Measurements from ENCODE around the gene UNC5C.

The UNC5C gene

DNA sequence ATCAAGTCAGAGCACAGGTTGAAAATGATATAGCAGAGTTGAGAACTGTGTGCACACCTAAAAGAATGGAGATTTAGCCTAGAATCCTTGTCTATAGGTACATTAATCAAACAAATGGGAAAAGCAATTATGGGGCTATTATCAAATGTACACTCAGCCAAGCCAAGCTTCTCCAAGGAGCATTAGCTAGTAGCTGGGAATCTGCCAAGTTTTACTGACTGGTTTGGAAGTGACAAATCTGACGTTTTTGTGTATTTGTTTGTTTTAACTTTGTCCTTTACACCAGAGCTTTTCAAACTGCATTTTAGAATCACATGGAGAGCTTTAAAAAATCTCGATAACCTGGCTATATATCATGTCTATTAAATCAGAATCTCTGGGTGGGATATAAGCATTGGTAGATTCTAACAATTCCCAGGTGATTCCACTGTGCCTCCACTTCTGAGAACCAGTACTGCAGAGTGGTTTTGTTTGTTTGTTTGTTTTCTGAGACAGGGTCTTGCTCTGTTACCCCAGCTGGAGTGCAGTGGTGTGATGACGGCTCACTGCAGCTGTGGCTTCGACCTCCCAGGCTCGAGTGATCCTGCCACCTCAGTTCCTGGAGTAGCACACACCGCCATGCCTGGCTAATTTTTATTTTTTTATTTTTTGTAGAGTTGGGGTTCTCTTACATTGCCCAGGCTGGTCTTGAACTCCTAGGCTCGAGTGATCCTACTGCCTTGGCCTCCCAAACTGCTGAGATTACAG is 279.8 kb downstream of the UNC5C start:
- DNase-seq (ENCODE audit: low spot score): peak; percentile 64

DNA sequence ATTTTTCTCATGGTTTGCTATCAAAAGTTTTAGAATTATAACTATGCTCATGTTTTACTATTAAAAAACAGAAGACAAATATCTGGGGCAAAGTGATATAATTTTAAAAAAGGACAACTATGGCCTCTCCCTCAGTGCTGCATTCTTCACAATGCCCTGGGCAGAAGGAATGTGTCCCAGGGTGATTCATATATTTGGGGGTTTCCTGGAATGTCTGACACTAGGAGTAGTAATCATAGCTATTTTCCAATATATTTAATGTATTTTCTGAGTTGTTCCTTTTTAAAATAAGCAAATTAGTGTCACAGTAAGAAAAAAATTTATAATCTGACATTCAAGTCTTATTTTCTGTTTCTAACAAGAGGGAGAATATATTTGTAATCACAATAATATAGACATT is 281.7 kb downstream of the UNC5C start:
- DNase-seq (ENCODE audit: low spot score): no peak

DNA sequence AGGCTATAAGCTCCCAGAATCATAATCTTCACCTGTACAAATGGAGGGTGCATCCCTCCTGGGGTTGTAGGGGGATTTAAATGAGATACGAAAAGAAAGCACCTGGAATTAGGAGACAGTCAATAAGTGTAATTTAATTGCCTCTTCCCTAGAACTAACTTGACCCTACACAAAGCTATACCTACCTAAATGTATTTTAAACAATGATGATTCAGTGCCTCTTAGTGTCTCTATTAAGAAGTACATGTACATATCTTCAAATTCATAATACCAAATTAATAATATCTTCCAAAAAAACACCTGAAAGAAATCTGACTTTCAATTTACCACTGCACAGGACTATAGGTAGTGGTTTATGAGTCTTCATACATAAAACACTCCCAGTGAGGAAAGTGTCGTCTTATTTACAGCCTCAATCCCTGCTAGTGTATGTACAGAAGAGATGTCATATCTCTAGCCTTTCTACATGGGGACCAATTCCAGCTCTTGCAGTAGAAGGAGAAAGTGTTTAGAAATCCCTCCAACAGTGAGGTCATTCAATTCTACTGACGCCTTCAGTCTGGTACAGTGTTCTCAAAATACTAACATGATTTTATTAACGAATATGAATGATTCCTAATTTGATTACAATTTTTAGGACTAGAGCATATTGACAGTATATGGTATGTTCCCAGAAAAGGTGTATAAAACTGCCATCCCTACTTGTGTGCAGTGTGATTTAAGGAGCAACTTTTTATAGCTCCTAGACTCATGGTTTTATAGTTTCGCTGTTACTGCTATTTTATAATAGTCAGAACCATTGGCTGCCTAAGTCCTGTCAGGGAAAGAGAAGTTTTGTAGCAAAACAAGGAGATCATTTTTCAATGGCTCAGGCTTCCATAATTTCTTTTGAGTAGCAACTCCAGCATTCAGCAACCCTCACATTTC is 282.7 kb downstream of the UNC5C start:
- peak; percentile 67 for DNase-seq (ENCODE audit: low spot score)

- DNase-seq (ENCODE audit: low spot score): no peak
Measured at GRCh38 chr4:95264843-95265242, 283.9 kb downstream of the UNC5C start.

- peak; percentile 82 for DNase-seq (ENCODE audit: low spot score)
Measured at GRCh38 chr4:95263960-95264359, 284.8 kb downstream of the UNC5C start.

GRCh38 chr4:95263391-95263790 is 285.4 kb downstream of the UNC5C start:
- DNase-seq (ENCODE audit: low spot score): no peak

DNA sequence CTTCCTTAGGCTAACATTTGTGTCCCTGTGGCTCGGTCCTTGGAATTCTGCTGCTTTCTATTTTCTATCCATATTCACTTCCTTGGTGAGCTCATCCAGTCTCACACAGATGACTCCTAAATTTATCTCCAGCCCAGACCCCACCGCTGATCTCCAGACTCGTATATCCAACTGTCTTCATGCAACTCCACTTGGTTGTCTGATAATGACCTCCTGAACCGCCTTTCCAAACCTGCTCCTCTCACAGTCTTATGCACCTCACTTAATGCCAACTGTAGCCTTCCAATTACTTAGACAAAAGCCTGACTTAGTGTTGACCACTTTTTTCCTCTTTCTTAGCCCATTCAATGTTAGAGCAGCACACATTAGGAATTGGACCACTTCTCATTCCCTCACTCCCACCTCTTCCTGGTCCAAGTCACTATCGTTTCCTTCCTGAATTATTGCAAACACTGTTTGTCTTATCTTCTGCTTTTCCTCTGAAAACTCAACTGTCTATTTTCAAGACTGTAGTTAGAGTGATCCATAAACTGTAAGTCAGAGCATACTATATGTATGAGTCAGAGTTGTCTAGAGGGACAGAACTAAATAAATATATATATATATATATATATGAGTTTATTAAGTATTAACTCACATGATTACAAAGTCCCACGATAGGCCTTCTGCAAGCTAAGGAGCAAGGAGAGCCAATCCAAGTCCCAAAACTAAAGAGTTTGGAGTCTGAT is 292.5 kb downstream of the UNC5C start:
- no peak for DNase-seq (ENCODE audit: low spot score)

DNA sequence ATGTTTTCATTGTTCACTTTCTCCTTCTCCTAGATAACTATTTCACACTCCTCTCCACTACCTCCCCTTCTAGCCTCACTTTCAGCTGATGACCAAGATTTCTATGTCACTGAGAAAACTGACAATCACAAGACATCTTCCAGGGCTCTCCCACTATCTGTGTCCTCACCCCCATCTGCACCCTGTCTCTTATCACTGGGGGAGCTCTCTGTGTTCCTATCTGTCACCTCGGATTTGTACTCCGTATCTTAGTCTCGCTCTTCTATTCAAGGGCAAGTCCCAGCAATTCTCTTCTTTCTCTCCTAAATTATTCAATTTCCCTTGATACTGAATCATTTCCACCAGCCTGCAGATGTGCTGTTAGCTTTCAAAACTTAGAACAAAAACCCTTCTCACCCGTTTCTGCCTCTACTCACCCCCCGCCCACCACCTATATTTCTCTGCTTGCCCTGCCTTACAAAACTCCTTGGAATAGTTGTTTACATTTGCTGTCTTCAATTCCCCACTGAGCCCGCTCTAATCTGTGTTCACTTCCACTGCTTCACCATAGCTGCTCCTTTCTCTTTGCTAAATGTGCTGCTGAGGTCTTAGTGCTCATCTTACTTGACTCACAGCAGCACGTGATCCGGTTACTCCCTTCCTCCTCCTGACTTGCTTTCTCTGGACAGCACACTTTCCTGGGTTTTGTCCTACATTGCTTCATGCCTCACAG is 293.2 kb downstream of the UNC5C start:
- DNase-seq (ENCODE audit: low spot score): peak; percentile 68

DNA sequence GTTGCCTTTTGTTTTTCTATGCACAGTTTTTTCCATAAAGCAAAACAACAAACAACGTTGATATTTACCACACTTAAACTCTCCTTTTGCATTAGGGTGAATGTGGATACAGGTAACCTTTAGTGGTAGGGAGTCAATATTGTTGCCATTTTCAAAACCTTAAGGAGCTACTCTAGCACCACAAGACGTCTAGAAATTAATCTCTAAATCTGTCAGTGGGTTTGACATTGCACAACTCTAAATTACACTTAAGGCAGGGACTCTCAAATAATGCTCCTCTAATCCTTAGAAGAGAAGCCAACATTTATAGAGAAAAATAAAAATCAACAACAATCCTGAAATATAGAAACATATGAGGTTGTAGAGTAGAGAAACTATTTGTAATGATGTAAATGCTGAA is 297.2 kb downstream of the UNC5C start:
- no peak for DNase-seq (ENCODE audit: low spot score)

GRCh38 chr4:95250544-95251137 is 298.1 kb downstream of the UNC5C start:
- DNase-seq (ENCODE audit: low spot score): no peak

DNA sequence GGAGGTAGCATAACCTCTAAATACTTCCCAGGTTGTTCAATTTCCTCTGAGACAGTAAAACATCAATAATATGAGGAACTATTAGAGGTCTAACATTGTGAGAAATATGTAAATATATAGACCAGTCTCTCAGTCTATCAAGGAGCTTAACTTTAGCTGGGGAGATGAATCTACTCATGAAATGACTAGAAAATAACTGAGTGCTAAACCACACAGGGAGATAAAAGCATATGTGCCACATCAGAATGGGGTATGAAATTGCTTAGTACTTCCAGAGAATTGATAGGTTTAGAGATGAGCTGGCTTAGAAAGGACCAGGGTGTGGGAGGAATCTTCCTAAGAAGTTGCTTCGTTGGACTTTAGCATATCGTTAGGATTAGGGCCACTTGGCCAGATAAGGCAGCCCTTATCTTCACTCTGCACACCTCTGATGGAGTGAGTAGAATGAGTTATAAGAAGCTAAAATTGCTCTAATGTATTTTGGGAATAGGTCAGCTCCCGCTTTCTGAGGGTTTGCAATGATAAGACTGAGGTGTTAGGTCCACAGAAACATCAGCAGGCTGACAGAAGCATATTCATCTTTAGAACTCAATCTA is 299.2 kb downstream of the UNC5C start:
- no peak for DNase-seq (ENCODE audit: low spot score)

GRCh38 chr4:95248720-95249425 is 299.9 kb downstream of the UNC5C start:
- DNase-seq (ENCODE audit: low spot score): no peak

DNA sequence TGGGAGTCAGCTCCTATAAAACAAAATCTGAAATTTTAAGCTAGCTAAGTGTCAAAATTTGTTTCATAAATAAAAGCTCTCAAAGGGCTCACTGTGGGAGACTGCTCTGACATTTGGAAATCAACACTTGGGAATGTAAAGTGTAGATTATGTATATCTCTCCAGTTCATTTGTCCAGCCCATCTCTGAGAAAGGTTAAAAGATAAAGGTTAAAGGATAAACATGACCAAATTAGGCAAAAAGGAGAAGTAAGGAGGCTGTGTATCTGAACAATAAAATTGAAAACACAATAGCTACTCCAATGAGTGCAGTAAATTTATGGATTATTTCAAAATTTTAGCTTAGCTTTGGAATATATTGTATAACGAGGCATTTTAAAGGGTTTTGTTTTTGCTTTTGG is 304.9 kb downstream of the UNC5C start:
- DNase-seq (ENCODE audit: low spot score): no peak

GRCh38 chr4:95238554-95238953 is 310.2 kb downstream of the UNC5C start:
- no peak for DNase-seq (ENCODE audit: low spot score)

DNA sequence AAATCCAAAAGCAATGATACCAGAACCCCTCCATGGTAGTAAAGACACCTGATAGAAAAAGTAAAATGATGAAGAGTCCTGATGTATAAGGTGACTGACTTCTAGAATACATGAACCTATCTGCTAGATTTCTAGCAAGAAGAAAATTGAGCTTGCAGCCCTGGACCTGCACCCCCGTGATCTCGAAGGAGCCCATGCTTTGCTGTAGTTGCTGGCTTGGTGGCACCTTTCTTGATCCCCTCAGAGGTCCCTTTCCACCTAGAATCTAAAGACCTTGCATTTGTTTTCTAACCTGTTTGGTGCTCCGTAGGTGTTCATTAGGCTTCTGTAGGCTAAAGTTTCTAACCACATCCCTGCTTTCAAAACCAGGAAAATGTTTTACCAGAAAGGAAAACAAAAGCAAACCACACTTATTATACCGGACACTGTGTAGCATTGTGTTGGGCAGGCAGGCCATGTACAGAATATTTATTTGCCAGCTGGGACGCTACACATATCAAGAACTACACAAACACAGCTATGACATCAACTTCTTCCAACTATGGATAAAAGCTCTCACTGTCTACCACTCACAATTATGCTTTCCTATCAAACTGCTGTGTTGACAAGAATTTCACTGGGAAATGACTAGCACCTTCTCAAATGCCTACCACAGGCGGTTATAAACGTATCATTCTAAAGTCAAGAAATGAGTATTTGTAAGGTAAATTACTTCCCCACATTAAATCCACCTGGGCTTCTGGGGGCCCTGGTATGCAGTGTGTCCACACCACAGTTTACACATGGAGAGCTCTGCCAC is 316.2 kb downstream of the UNC5C start:
- peak; percentile 98 for DNase-seq (ENCODE audit: low spot score)

DNA sequence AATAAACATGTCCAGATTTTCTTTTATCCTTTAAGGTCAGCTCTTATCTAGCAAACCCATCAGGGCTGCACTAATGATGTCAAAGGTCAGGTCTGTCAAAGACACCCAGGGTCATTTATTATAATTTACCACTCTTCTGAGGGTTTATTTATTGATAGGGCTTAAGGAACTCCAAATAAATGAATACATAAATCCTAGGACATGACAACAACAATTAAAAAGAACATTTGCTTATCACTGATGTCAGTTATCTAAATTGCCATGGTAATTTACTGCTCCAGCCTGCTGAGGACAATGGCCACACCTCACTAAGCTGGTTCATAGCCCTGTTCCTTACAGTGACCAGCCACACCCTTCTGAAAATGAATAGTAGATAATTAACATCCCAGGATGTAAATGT is 317.1 kb downstream of the UNC5C start:
- DNase-seq (ENCODE audit: low spot score): no peak

DNA sequence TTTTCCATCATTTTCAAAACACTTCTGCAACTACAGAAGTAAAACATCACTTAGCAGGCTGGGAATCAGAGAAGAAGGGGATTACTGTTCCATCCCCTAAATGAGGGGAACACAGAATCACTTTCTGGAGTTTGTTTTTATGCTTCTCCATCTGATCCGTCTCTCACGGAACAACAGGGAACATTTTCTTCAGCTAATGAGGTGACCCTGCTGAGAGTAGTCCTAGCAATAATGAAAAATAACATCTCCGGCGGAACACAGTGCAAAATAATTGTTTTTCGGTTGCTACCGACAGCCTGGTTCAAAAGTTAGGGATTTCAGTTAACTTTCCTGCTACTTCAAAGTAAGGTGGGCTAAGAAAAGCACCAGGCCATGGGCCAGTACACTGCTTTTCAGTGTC is 322.9 kb downstream of the UNC5C start:
- no peak for DNase-seq (ENCODE audit: low spot score)

GRCh38 chr4:95224402-95224801 is 324.4 kb downstream of the UNC5C start:
- DNase-seq (ENCODE audit: low spot score): no peak

All from pons (tissue), 1 donor.